Ishikawa (cell line): Measurements from ENCODE around the gene TMEM269.

Source experiments
- CEBPB ChIP-seq: IDR thresholded peaks from 2 replicates; pipeline ENCODE4 v1.6.1; 2012
- CREB1 ChIP-seq: IDR thresholded peaks from 2 replicates; pipeline ENCODE4 v1.6.1; 2012; ENCODE audit warnings: low read depth
- EGR1 ChIP-seq: IDR thresholded peaks from 2 replicates; pipeline ENCODE4 v1.6.1; 2012
- EP300 ChIP-seq: IDR thresholded peaks from 2 replicates; pipeline ENCODE4 v1.6.1; 2012; ENCODE audit warnings: borderline replicate concordance
- FOXM1 ChIP-seq: IDR thresholded peaks from 2 replicates; pipeline ENCODE4 v1.6.1; 2012; ENCODE audit warnings: low read depth, borderline replicate concordance
- MAX ChIP-seq: IDR thresholded peaks from 2 replicates; pipeline ENCODE4 v1.6.1; 2012
- NFIC ChIP-seq: IDR thresholded peaks from 2 replicates; pipeline ENCODE4 v1.6.1; 2012
- RAD21 ChIP-seq: IDR thresholded peaks from 2 replicates; pipeline ENCODE4 v1.6.1; 2012; ENCODE audit warnings: low read depth
- REST ChIP-seq: IDR thresholded peaks from 2 replicates; pipeline ENCODE4 v1.6.1; 2012; ENCODE audit warnings: low read depth, mild to moderate bottlenecking
- TAF1 ChIP-seq: IDR thresholded peaks from 2 replicates; pipeline ENCODE4 v1.6.1; 2012; ENCODE audit warnings: low read depth, mild to moderate bottlenecking
- TCF12 ChIP-seq: IDR thresholded peaks from 2 replicates; pipeline ENCODE4 v1.6.1; 2012; ENCODE audit warnings: low read depth
- TEAD4 ChIP-seq: IDR thresholded peaks from 2 replicates; pipeline ENCODE4 v1.6.1; 2012
- USF1 ChIP-seq: IDR thresholded peaks from 2 replicates; pipeline ENCODE4 v1.6.1; 2012
- YY1 ChIP-seq: IDR thresholded peaks from 2 replicates; pipeline ENCODE4 v1.6.1; 2012; ENCODE audit warnings: low read depth
- ZBTB7A ChIP-seq: IDR thresholded peaks from 2 replicates; pipeline ENCODE4 v1.6.1; 2012; ENCODE audit warnings: low read depth

TMEM269 gene

GRCh38 chr1:42835422-42835821 is 50.6 kb downstream of the TMEM269 start:
- TF ChIP-seq EP300 (no peak), YY1 (no peak), USF1 (no peak)

- no peak for TF ChIP-seq RAD21
These were observed 52.9 kb downstream of the TMEM269 start for GRCh38 chr1:42837709-42838108.

GRCh38 chr1:42838482-42839190 is 53.8 kb downstream of the TMEM269 start:
- no peak for TF ChIP-seq CREB1
- no peak for TF ChIP-seq CEBPB
- TF ChIP-seq RAD21: no peak
- TF ChIP-seq FOXM1: no peak
- no peak for TF ChIP-seq EP300
- TF ChIP-seq TEAD4: no peak
- no peak for TF ChIP-seq NFIC
- TF ChIP-seq YY1: no peak
- TF ChIP-seq TCF12: no peak
- TF ChIP-seq USF1: no peak
- TF ChIP-seq TAF1: no peak
- no peak for TF ChIP-seq ZBTB7A
- TF ChIP-seq MAX: no peak
- TF ChIP-seq EGR1: no peak
- no peak for TF ChIP-seq REST

GRCh38 chr1:42841010-42841409 is 56.2 kb downstream of the TMEM269 start:
- no peak for TF ChIP-seq TAF1

- TF ChIP-seq TCF12: no peak
- TF ChIP-seq CREB1: no peak
- no peak for TF ChIP-seq YY1
- no peak for TF ChIP-seq EP300
- TF ChIP-seq EGR1: no peak
- no peak for TF ChIP-seq CEBPB
- no peak for TF ChIP-seq ZBTB7A
- no peak for TF ChIP-seq TAF1
- no peak for TF ChIP-seq FOXM1
- no peak for TF ChIP-seq NFIC
These were observed 56.8 kb downstream of the TMEM269 start for GRCh38 chr1:42841440-42842147.

- TF ChIP-seq REST: no peak
- TF ChIP-seq USF1: no peak
- TF ChIP-seq CEBPB: no peak
- no peak for TF ChIP-seq NFIC
- no peak for TF ChIP-seq FOXM1
- TF ChIP-seq TEAD4: no peak
- TF ChIP-seq TAF1: no peak
- TF ChIP-seq EP300: no peak
- no peak for TF ChIP-seq YY1
- TF ChIP-seq CREB1: no peak
- TF ChIP-seq ZBTB7A: no peak
- no peak for TF ChIP-seq RAD21
- TF ChIP-seq EGR1: no peak
- no peak for TF ChIP-seq MAX
- no peak for TF ChIP-seq TCF12
These were observed 59.9 kb downstream of the TMEM269 start for GRCh38 chr1:42844592-42845140.
